GM20000 (cell line): Measurements from ENCODE around the gene NLRP7.
"Not testable (repeated sequence)": the region's sequence is repeated elsewhere in the genome, so short reads cannot be mapped to it uniquely, and the experiment has no call there.

Source experiments
- DNase-seq: peaks from one replicate; pipeline ENCODE4 v3.0.0; 2012; ENCODE audit warnings: low spot score
- TF ChIP-seq, protein P1 (sequence below): IDR thresholded peaks from 2 replicates; pipeline ENCODE4 v1.5.1; 2012; ENCODE audit warnings: mild to moderate bottlenecking, control low read depth; ENCODE audit errors: extremely low read depth, missing control alignments

Gene NLRP7

DNA sequence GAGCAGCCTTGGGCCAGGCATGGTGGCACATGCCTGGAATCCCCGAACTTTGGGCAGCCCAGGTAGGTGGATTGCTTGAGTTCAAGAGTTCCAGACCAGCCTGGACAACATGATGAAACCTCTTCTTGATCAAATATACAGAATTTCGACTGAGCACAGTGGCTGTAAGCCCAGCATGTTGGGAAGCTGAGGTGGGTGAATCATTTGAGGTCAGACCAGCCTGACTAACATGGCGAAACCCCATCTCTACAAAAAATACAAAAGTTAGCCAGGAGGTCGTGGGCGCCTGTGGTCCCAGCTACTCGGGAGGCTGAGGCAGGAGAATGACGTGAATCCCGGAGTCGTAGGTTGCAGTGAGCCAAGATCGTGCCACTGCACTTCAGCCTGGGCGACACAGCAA, 8.0 kb upstream of the NLRP7 start:
- no peak for DNase-seq
- TF ChIP-seq, protein P1, sequence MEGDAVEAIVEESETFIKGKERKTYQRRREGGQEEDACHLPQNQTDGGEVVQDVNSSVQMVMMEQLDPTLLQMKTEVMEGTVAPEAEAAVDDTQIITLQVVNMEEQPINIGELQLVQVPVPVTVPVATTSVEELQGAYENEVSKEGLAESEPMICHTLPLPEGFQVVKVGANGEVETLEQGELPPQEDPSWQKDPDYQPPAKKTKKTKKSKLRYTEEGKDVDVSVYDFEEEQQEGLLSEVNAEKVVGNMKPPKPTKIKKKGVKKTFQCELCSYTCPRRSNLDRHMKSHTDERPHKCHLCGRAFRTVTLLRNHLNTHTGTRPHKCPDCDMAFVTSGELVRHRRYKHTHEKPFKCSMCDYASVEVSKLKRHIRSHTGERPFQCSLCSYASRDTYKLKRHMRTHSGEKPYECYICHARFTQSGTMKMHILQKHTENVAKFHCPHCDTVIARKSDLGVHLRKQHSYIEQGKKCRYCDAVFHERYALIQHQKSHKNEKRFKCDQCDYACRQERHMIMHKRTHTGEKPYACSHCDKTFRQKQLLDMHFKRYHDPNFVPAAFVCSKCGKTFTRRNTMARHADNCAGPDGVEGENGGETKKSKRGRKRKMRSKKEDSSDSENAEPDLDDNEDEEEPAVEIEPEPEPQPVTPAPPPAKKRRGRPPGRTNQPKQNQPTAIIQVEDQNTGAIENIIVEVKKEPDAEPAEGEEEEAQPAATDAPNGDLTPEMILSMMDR: no peak

DNA sequence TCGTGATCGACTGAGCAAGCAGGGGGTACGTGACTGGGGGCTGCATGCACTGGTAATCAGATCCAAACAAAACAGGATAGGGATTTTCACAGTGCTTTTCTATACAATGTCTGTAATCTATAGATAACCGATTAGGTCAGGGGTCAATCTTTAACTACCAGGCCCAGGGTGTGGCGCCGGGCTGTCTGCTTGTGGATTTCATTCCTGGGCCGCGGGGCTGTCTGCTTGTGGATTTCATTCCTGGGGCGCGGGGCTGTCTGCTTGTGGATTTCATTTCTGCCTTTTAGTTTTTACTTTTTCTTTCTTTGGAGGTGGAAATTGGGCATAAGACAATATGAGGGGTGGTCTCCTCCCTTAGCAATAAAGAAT, 6.0 kb upstream of the NLRP7 start:
- DNase-seq: not testable (repeated sequence)

DNA sequence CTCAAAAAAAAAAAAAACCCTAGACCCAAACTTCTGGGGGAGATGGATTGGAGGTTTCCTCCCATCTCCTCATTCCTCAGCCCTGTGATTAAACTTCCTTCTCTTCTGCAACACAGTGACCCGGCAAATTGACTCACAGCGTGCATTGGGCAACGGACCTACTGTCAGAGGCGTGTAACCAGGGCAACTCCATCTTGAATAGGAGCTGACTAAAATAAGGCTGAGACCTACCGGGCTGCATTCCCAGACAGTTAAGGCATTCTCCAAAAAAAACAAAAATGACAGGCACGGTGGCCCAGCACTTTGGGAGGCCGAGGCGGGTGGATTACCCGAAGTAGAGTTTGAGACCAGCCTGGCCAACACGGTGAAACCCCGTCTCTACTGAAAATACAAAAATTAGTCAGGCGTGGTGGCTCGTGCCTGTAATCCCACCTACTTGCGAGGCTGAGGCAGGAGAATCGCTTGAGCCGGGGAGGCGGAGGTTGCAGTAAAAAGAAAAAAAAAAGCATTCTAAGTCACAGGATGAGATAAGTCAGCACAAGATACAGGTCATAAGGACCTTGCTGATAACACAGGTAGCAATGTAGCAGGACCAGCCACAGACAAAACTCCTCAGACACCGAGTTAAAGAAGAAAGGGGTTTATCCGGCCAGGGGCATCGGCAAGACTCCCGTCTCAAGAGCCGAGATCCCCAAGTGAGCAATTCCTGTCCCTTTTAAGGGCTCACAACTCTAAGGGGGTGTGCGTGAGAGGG, 5.4 kb upstream of the NLRP7 start:
- no peak for DNase-seq
- TF ChIP-seq, protein P1: no peak

DNA sequence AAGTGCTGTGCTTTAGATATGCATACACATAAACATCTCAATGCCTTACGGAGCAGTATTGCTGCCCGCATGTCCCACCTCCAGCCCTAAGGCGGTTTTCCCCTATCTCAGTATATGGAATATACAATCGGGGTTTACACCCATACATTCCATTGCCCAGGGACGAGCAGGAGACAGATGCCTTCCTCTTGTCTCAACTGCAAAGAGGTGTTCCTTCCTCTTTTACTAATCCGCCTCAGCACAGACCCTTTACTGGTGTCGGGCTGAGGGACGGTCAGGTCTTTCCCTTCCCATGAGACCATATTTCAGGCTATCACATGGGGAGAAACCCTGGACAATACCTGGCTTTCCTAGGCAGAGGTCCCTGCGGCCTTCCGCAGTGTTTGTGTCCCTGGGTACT, 3.2 kb upstream of the NLRP7 start:
- not testable (repeated sequence) for DNase-seq

DNA sequence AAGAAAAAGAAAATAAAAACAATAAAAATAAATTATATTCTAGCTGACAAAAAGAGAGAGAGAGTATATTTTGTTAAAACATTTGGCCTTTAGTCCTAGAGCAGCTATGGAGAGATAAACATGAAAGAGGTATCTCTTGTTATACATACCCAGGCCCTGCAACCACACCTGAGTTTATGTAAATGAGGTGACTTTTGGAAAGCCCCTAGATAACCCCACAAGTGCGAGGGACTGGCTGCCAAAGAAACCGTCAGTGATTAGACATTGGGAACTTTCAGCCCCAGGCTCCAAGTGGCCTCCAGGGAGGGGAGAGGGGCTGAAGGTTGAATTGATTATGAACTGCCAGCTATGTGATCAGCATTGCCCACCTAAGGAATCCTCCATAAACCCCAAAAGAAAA, 2.1 kb upstream of the NLRP7 start:
- peak; percentile 64 for DNase-seq
- TF ChIP-seq, protein P1: no peak

DNA sequence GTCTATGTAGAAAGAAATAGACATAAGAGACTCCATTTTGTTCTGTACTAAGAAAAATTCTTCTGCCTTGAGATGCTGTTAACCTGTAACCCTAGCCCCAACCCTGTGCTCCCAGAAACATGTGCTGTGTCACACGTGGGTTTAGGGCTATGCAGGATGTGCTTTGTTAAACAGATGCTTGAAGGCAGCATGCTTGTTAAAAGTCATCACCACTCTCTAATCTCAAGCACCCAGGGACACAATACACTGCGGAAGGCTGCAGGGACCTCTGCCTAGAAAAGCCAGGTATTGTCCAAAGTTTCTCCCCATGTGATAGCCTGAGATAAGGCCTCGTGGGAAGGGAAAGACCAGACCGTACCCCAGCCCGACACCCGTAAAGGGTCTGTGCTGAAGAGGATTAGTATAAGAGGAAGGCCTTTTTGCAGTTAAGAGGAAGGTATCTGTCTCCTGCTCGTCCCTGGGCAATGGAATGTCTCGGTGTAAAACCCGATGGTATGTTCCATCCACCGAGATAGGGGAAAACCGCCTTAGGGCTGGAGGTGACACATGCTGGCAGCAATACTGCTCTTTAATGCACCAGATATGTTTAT, 3.5 kb downstream of the NLRP7 start:
- not testable (repeated sequence) for DNase-seq

DNA sequence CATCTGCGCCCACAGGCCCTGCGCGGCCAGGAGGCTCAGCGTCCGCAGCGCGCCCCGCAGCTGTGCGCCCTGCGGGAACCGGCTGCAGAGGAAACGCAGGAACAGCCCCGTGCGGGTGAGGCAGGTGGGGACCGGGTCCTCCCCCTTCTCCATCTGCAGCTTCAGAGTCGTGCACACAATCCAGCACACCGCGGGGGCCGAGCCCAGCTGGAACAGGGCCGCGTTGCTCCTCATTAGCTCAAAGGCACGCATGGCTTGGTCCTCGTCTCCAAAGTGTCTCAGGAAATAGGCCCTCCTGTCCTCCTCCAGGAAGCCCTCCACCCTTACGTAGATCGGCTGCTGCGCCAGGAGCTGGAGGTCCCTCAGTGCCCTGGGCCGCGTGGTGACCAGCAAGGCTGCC, 7.8 kb downstream of the NLRP7 start:
- DNase-seq: not testable (repeated sequence)

DNA sequence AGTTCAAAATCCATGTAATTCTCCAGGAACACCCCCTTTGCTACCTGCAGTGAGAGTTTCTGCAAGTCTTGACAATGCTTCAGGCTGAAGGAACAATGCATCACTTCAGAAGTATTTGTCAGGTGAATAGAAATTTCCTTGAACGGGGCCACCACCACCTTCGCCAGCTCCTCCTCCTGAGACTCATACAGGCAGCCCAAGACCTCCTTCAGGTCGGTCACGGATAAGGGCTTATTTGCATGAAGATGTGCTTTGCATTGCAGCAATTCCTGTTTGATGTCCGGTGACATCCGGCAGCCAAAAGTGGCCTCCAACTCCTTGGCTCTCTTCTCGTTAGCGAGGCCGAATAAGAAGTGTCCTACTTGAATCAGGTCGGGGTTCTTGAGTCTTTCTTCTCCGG, 8.4 kb downstream of the NLRP7 start:
- TF ChIP-seq, protein P1: no peak
- no peak for DNase-seq

DNA sequence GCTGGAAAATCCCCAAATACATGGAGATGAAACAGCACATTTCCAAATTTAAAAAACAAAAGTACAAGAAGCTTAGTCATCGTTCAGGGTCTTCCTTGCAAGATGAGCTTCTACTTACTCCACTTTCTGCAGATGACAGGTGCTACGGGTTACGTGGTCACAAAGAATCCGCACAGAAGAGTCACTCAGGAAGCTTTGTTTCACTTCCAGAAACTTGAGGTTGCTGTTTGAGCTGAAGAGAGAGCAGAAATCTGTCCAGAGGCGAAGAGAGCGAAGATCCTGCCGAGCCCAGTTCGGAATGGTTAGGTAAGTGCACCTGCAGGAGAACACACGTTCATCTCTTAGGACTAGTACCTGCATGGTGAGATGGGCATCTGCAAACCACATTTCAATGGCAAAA, 9.4 kb downstream of the NLRP7 start:
- TF ChIP-seq, protein P1: no peak

More for the DNA sequence above, 9.4 kb downstream of the NLRP7 start:
- peak; percentile 87 for DNase-seq
